OCI-LY1 (cell line): ENCODE data around the gene TLCD4.

Experiments used
- CTCF ChIP-seq: fragments of 200-600 bp; sonication (generic), shearing (Covaris generic); IDR thresholded peaks from 2 replicates; pipeline ENCODE4 v1.5.1; 2017; ENCODE audit warnings: mild to moderate bottlenecking, antibody characterized with exemption, low read length, moderate library complexity, mixed read lengths
- EZH2 ChIP-seq: fragments of 200-600 bp; sonication (generic), shearing (Covaris generic); IDR thresholded peaks from 2 replicates; pipeline ENCODE4 v1.8.0; 2017; ENCODE audit warnings: borderline replicate concordance, mixed run types, mild to moderate bottlenecking, antibody characterized with exemption, low read length, moderate library complexity, mixed read lengths

GRCh38 chr1:95080879-95081278 lies 36.3 kb upstream of the TLCD4 start:
- TF ChIP-seq CTCF (no peak), EZH2 (no peak)
